GM23338 (cell line): Measurements from ENCODE around the gene TFPI.

Source experiments
- EZH2 ChIP-seq: fragments of 200-600 bp; sonication (generic); IDR thresholded peaks from one replicate; pipeline ENCODE4 v1.8.0; 2017; ENCODE audit warnings: antibody characterized with exemption, mild to moderate bottlenecking, low read depth; ENCODE audit not compliant: unreplicated experiment
- EZH2phosphoT487 ChIP-seq: fragments of 200-600 bp; sonication (generic); IDR thresholded peaks from one replicate; pipeline ENCODE4 v1.8.1; 2018; ENCODE audit warnings: antibody characterized with exemption; ENCODE audit not compliant: unreplicated experiment
- STAT1 ChIP-seq: IDR thresholded peaks from one replicate; pipeline ENCODE4 v1.6.1; 2016; ENCODE audit warnings: antibody characterized with exemption; ENCODE audit not compliant: unreplicated experiment
- TF ChIP-seq, protein P1 (sequence below), 2 experiments: fragments of 200-600 bp in 1 of 2; sonication (generic) in 1 of 2; conservative IDR thresholded peaks; 2 replicates each; pipeline versions ENCODE4 v1.5.1 to v1.6.1; 2016 to 2017; ENCODE audit warnings: antibody characterized with exemption in 2 of 2, low read depth in 2 of 2, mild to moderate bottlenecking in 2 of 2, moderate library complexity in 1 of 2
- TF ChIP-seq, protein P2 (sequence below): IDR thresholded peaks from one replicate; pipeline ENCODE4 v1.6.1; 2018; ENCODE audit warnings: antibody characterized with exemption; ENCODE audit not compliant: unreplicated experiment

DNA sequence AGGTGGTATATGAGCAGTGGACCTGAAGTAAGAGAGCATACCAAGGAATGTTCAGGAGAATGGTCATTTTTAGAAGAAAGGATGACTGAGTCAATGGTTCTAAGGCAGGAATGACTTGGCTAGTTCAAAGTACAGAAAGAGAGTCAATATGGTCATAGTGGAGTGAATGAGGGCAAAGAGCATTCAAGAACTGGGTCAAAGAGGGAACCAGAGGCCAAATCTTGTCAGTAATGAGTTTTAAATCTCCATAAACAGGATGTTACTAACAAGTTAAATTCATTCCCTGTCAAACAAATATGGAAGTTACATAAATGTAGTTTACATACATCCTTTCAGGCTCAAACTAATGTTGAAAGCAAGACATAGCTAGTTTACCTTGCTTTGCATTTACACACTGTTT is 122.3 kb downstream of the TFPI start:
- TF ChIP-seq, protein P1, sequence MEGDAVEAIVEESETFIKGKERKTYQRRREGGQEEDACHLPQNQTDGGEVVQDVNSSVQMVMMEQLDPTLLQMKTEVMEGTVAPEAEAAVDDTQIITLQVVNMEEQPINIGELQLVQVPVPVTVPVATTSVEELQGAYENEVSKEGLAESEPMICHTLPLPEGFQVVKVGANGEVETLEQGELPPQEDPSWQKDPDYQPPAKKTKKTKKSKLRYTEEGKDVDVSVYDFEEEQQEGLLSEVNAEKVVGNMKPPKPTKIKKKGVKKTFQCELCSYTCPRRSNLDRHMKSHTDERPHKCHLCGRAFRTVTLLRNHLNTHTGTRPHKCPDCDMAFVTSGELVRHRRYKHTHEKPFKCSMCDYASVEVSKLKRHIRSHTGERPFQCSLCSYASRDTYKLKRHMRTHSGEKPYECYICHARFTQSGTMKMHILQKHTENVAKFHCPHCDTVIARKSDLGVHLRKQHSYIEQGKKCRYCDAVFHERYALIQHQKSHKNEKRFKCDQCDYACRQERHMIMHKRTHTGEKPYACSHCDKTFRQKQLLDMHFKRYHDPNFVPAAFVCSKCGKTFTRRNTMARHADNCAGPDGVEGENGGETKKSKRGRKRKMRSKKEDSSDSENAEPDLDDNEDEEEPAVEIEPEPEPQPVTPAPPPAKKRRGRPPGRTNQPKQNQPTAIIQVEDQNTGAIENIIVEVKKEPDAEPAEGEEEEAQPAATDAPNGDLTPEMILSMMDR (conservative IDR thresholded peaks at IDR 0.05; ENCODE audit: low read depth in 2 of 2) = no peak
- TF ChIP-seq EZH2phosphoT487 (no peak), STAT1 (no peak), EZH2 (no peak)
- TF ChIP-seq, protein P2, sequence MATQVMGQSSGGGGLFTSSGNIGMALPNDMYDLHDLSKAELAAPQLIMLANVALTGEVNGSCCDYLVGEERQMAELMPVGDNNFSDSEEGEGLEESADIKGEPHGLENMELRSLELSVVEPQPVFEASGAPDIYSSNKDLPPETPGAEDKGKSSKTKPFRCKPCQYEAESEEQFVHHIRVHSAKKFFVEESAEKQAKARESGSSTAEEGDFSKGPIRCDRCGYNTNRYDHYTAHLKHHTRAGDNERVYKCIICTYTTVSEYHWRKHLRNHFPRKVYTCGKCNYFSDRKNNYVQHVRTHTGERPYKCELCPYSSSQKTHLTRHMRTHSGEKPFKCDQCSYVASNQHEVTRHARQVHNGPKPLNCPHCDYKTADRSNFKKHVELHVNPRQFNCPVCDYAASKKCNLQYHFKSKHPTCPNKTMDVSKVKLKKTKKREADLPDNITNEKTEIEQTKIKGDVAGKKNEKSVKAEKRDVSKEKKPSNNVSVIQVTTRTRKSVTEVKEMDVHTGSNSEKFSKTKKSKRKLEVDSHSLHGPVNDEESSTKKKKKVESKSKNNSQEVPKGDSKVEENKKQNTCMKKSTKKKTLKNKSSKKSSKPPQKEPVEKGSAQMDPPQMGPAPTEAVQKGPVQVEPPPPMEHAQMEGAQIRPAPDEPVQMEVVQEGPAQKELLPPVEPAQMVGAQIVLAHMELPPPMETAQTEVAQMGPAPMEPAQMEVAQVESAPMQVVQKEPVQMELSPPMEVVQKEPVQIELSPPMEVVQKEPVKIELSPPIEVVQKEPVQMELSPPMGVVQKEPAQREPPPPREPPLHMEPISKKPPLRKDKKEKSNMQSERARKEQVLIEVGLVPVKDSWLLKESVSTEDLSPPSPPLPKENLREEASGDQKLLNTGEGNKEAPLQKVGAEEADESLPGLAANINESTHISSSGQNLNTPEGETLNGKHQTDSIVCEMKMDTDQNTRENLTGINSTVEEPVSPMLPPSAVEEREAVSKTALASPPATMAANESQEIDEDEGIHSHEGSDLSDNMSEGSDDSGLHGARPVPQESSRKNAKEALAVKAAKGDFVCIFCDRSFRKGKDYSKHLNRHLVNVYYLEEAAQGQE = no peak
